Ascending aorta (tissue), 2 donors: Measurements from ENCODE around the gene KLHL36. TPM values are rescaled to one million over a fixed set of nuclear protein-coding genes. Genes with fewer than 3 reads are reported as not detected.

Source experiments
- DNase-seq, 2 donors: peaks; one replicate each; pipeline ENCODE4 v3.0.0-alpha.2; 2019; ENCODE audit warnings: low spot score in 2 of 2
- H3K27ac ChIP-seq, 2 donors: fragments of 200-600 bp; sonication (generic); one replicate each; pipeline ENCODE4 v1.5.1; 2016 to 2017; ENCODE audit warnings: mild to moderate bottlenecking in 1 of 2
- H3K27me3 ChIP-seq: fragments of 200-600 bp; sonication (generic); one replicate; pipeline ENCODE4 v1.5.1; 2017
- H3K36me3 ChIP-seq, 2 donors: fragments of 200-600 bp; sonication (generic); one replicate each; pipeline ENCODE4 v1.5.1; 2016
- H3K4me1 ChIP-seq, 2 donors: fragments of 200-600 bp; sonication (generic); one replicate each; pipeline ENCODE4 v1.5.1; 2016 to 2017; ENCODE audit warnings: mild to moderate bottlenecking in 1 of 2
- H3K4me3 ChIP-seq, 2 donors: fragments of 200-600 bp; sonication (generic); one replicate each; pipeline ENCODE4 v1.5.1; 2016 to 2017; ENCODE audit warnings: mild to moderate bottlenecking in 1 of 2
- H3K9me3 ChIP-seq, 2 donors: fragments of 200-600 bp; sonication (generic); one replicate each; pipeline ENCODE4 v1.5.1; 2016
- CTCF ChIP-seq, 3 experiments: fragments of 200-600 bp in 2 of 3; fragments of 450-650 bp in 1 of 3; sonication (generic) in 2 of 3; IDR thresholded peaks; one replicate each; pipeline ENCODE4 v1.5.1; 2016 to 2019; ENCODE audit warnings: antibody characterized with exemption in 3 of 3, mild to moderate bottlenecking in 1 of 3, moderate library complexity in 1 of 3
- intact Hi-C: fragments of 100-400 bp; cut with DNase I; formaldehyde crosslinking; loops from one replicate; pipeline ENCODE4 v1.15.1; 2023
- total RNA-seq: library from RNA; depleted of rRNA; stranded (reverse); fragments of >200 nt; gene quantifications from one replicate; pipeline ENCODE4 v1.1.0, GENCODE V29; 2016

Gene KLHL36
- total RNA-seq, 1 donor from 2014 or later, result 65.1 TPM

DNA sequence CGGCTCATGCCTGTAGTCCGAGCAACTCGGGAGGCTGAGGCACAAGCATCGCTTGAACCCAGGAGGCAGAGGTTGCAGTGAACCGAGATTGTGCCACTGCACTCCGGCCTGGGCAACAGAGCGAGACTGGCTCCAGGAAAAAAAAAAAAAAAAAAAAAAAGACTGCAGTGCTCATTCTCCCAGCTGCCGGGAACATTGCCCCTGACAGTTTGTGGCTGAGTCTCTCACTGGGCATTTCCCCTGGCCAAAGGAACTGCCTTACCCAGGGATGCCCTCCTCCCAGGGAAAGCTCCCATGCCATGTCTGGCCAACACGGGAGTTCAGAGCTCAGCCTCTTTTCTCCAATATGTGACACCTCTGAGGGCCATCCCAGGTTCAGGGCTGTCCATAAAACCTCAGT, 30.2 kb downstream of the KLHL36 start:
- H3K4me3 ChIP-seq, result no peak overlapping the region
- DNase-seq, result no peak
- no peak overlapping the region for H3K27ac ChIP-seq
- no peaks in the 10 kb centered on the region for H3K36me3 ChIP-seq
- H3K4me1 ChIP-seq, result no peaks in the 10 kb centered on the region
- intact Hi-C loops, result no loop called here
- H3K9me3 ChIP-seq, result no peaks in the 10 kb centered on the region
- TF ChIP-seq CTCF (IDR thresholded peaks at IDR 0.05), result no peak
- no peaks in the 10 kb centered on the region for H3K27me3 ChIP-seq

DNA sequence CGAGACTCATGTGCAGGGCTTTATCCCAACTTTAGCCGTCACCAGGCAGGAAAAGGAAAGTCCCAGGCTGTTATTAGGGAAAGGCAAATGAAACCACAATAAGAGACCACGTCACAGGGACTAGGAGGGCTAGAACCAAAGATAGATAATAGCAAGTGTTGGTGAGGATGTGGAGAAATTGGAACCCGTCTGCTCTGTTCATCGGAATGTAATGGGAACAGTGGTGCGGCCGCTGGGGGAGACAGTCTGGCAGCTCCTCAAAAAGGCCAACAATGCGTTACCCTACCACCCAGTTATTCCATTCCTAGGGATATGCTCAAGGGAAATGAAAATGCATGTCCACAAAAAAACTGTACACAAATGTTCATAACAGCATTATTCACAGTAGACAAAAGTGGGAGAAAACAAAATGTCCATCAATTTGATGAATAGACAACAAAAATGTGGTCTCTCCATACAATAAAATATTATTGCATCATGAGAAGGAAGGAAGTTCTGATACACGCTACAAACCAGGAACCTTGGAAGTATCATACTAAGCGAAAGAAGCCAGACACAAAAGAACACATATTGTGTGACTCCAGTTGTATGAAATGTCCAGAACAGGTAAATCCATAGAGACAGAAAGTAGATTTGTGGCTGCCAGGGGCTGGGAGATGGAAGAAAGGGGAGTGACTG, 32.0 kb downstream of the KLHL36 start:
- Histone ChIP-seq H3K9me3 (no peaks in the 10 kb centered on the region), H3K4me3 (no peak overlapping the region), H3K4me1 (no peaks in the 10 kb centered on the region), H3K27me3 (no peaks in the 10 kb centered on the region), H3K36me3 (no peaks in the 10 kb centered on the region), H3K27ac (no peak overlapping the region)
- TF ChIP-seq CTCF (IDR thresholded peaks at IDR 0.05), result no peak
- intact Hi-C loops, result no loop called here
- no peak for DNase-seq

- H3K4me1 ChIP-seq, result no peaks in the 10 kb centered on the region
- intact Hi-C loops, result no loop called here
- DNase-seq, result no peak
- no peaks in the 10 kb centered on the region for H3K27me3 ChIP-seq
- no peak overlapping the region for H3K4me3 ChIP-seq
- H3K36me3 ChIP-seq, result no peaks in the 10 kb centered on the region
- no peak for TF ChIP-seq CTCF (IDR thresholded peaks at IDR 0.05)
- H3K27ac ChIP-seq, result no peak overlapping the region
- no peaks in the 10 kb centered on the region for H3K9me3 ChIP-seq
Measured at GRCh38 chr16:84680843-84681629, 32.7 kb downstream of the KLHL36 start.

- H3K4me3 ChIP-seq, result no peak overlapping the region
- no peaks in the 10 kb centered on the region for H3K4me1 ChIP-seq
- H3K9me3 ChIP-seq, result no peaks in the 10 kb centered on the region
- DNase-seq, result no peak
- no peaks in the 10 kb centered on the region for H3K27me3 ChIP-seq
- no peak for TF ChIP-seq CTCF (IDR thresholded peaks at IDR 0.05)
- intact Hi-C loops, result no loop called here
- no peak overlapping the region for H3K27ac ChIP-seq
- no peaks in the 10 kb centered on the region for H3K36me3 ChIP-seq
Measured at GRCh38 chr16:84683691-84684591, 35.6 kb downstream of the KLHL36 start.

GRCh38 chr16:84684592-84684965, 36.3 kb downstream of the KLHL36 start:
- Histone ChIP-seq H3K36me3 (no peaks in the 10 kb centered on the region), H3K27me3 (no peaks in the 10 kb centered on the region), H3K4me1 (no peaks in the 10 kb centered on the region), H3K9me3 (no peaks in the 10 kb centered on the region), H3K27ac (no peak overlapping the region), H3K4me3 (no peak overlapping the region)
- no peak for DNase-seq
- no peak for TF ChIP-seq CTCF (IDR thresholded peaks at IDR 0.05)
- intact Hi-C loops, result no loop called here
